ENCODE data around the gene SRF.

The SRF gene

DNA sequence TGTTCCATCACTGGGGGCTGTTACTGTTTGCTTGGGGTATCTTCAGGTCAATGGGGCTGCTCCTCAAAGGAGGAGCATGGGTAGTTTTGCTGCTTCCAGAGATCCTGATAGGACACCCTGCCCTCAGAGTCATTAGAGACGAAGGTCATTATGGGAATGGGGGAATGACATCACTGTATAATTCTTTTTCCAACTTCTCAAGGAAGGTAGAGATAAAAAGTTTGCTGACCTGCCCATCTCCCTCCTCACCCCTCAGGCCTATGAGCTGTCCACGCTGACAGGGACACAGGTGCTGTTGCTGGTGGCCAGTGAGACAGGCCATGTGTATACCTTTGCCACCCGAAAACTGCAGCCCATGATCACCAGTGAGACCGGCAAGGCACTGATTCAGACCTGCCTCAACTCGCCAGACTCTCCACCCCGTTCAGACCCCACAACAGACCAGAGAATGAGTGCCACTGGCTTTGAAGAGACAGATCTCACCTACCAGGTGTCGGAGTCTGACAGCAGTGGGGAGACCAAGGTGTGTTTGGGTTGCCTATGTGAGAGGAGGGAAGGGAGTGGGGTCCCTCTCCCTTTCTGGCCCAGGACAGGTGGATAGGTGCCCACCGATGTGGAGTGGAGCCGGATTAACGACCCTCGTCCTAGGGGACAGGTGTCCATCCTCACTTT, 2.7 kb downstream of the SRF start:
- Mint-ChIP-seq H3K4me3 (peak overlapping the region; percentile 87), H3K4me1 (peaks cover 42% of the 10 kb centered on the region), H3K9me3 (no peaks in the 10 kb centered on the region), H3K36me3 (peaks cover 29% of the 10 kb centered on the region), H3K27ac (peak overlapping the region; percentile 83), H3K27me3 (no peaks in the 10 kb centered on the region)
- ATAC-seq, result no peak

DNA sequence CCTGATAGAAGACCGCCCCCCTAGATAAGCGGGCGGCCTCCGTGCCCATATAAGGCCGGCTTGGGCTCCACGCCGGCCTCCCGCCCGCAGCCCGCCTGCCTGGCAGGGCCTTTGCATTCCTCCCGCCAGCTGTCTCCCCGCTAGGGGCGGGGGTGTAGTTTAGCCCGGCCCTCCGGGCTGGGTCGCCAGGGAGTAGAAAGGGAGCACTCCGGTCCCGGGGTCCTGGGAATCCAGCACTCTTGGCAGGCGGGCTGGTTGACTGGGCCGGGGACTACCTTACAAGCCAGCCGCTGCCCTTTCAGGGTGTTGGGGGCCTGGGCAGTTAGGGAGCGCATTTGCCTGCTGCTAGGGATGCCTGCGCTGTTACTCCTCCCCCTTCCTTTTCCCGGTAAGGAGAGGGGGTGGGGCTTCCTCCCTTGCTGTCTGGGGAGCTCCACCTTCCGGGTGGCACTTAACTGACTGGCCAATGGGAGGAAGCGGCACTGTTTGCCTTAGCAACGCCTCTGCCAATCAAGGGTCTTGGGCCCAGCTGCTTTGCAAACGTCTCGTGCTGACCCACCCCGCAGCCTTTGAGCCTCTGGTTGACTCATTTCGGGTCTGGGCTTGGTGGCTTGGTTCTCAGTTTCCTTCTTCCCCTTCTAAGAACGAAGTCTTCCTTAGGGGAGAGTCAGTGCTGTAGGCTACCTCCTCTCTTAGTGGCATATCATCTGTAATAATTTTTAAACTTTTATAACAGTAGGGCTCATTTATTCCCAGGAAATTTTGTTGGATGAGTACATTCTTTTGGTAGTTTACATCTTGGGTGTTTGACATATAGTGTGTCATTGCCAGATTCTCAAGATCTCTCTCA, 3.4 kb downstream of the SRF start:
- Mint-ChIP-seq H3K4me3 (peak overlapping the region; percentile 73), H3K27me3 (no peaks in the 10 kb centered on the region), H3K4me1 (peaks cover 42% of the 10 kb centered on the region), H3K27ac (peak overlapping the region; percentile 83), H3K36me3 (peaks cover 36% of the 10 kb centered on the region), H3K9me3 (no peaks in the 10 kb centered on the region)
- ATAC-seq, result peak; percentile 90

DNA sequence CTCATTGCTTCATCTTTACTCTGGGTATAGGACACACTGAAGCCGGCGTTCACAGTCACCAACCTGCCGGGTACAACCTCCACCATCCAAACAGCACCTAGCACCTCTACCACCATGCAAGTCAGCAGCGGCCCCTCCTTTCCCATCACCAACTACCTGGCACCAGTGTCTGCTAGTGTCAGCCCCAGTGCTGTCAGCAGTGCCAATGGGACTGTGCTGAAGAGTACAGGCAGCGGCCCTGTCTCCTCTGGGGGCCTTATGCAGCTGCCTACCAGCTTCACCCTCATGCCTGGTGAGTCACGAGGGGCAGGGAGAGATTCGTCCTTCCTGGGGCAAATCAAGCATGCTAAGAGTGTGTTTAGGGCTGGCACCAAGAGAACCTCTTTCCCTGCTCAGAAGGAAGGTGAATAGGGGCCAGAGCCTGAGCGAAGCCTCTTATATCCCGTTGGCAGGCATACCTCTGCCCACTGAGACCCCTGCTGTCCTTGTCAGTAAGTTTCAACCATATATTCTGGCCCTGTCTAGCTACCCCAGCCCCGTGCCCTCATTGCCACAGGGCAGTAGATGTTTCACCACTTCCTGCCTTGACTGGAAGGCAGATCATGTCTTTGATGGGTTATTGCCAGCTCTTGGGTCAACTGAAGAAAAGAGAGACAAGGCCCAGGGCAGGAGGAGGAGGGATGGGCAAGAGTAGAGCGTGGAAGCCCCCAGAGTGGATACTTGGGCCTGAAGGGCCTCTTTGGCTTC, 4.8 kb downstream of the SRF start:
- no peak for ATAC-seq
- no peaks in the 10 kb centered on the region for H3K9me3 Mint-ChIP-seq
- no peak overlapping the region for H3K4me3 Mint-ChIP-seq
- peaks cover 38% of the 10 kb centered on the region for H3K36me3 Mint-ChIP-seq
- peaks cover 39% of the 10 kb centered on the region for H3K4me1 Mint-ChIP-seq
- no peaks in the 10 kb centered on the region for H3K27me3 Mint-ChIP-seq
- H3K27ac Mint-ChIP-seq, result peak overlapping the region; percentile 83

DNA sequence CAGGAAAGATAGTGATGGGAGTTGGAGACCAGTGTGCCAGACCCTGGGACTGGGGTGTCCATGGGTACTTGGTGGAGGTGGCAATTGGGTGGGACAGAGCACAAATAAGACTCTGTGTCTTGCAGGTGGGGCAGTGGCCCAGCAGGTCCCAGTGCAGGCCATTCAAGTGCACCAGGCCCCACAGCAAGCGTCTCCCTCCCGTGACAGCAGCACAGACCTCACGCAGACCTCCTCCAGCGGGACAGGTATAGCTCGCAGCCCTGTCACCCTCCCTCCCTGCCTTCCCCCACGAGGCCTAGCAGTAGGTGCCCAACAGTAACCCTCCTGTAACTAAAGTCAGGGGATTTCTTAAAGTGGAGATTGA, 5.3 kb downstream of the SRF start:
- Mint-ChIP-seq H3K27ac (no peak overlapping the region), H3K27me3 (no peaks in the 10 kb centered on the region), H3K9me3 (no peaks in the 10 kb centered on the region), H3K4me3 (no peak overlapping the region), H3K4me1 (peaks cover 42% of the 10 kb centered on the region), H3K36me3 (peaks cover 38% of the 10 kb centered on the region)
- ATAC-seq, result no peak

DNA sequence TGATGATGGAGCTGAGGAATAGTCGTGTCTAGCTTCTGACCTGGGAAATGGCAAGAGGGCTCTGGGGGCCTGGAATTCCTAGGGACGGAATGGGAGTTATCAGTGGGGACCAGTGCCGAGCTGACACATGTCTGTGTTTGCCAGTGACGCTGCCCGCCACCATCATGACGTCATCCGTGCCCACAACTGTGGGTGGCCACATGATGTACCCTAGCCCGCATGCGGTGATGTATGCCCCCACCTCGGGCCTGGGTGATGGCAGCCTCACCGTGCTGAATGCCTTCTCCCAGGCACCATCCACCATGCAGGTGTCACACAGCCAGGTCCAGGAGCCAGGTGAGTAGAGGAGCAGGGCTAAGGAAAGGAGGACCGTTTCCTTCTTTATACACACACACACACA, 7.1 kb downstream of the SRF start:
- peaks cover 38% of the 10 kb centered on the region for H3K36me3 Mint-ChIP-seq
- H3K27me3 Mint-ChIP-seq, result no peaks in the 10 kb centered on the region
- H3K4me1 Mint-ChIP-seq, result peaks cover 42% of the 10 kb centered on the region
- H3K4me3 Mint-ChIP-seq, result no peak overlapping the region
- H3K9me3 Mint-ChIP-seq, result no peaks in the 10 kb centered on the region
- ATAC-seq, result no peak
- H3K27ac Mint-ChIP-seq, result no peak overlapping the region

DNA sequence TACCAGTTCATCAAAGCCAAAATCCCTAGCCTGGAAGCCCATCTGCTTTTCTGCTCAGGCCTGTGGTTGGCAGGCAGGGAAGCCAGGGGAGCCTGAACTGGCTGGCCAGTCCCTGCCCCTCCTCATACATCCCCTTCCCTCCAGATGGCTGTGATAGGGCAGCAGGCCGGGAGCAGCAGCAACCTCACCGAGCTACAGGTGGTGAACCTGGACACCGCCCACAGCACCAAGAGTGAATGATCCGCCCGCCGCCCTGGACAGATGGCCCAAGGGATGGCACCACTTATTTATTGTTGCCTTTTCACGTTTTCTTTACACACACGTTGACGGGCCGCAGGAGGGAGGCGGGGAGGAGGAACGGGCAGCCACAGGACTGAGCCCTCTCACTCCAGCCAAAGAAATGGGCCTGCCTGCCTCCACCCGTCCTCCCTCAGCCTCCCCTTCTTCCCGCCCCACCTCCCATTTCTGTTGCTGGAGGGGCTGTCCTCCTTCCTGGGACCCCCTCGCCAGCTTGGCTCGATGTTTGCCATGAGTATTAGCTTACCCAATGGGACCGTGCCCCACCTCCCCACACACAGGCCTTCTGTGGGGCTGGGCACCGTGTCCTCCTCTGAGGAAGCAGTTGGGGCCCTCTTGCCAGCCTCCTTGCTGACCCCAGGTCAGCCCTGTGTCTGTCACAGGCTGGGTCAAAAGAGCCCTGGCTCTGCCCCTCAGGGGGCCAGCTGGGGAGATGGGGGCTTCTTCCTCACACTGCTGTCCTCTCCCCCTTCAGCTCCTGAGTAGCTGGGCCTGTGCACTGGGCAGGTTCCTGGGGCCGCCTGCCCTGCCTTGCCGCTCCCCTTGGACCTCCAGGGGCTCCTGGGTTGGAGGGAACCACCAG, 8.1 kb downstream of the SRF start:
- peaks cover 42% of the 10 kb centered on the region for H3K4me1 Mint-ChIP-seq
- no peak overlapping the region for H3K27ac Mint-ChIP-seq
- H3K27me3 Mint-ChIP-seq, result no peaks in the 10 kb centered on the region
- no peaks in the 10 kb centered on the region for H3K9me3 Mint-ChIP-seq
- H3K36me3 Mint-ChIP-seq, result peaks cover 42% of the 10 kb centered on the region
- H3K4me3 Mint-ChIP-seq, result no peak overlapping the region
- ATAC-seq, result no peak

DNA sequence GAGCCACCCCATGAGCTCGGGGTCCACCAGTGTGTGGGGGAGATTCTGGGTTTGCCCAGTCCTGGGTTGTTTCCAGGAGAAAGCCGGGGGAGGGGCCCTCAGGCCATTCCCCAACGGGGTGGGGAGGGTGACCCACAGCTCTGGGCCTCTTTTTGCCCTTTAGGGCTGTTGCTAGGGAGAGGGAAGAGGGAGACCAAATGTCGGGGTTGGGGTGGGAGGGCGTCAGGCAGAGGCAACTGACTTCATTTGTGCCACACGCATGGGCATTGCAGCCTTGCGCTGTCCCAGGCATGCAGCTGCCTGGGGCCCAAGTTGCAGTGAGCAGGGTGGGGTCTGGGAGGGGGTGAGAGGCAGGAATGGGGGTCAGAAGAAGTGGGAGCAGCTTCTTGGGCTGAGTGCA, 9.0 kb downstream of the SRF start:
- H3K4me3 Mint-ChIP-seq, result no peak overlapping the region
- no peaks in the 10 kb centered on the region for H3K27me3 Mint-ChIP-seq
- no peaks in the 10 kb centered on the region for H3K9me3 Mint-ChIP-seq
- H3K36me3 Mint-ChIP-seq, result peaks cover 47% of the 10 kb centered on the region
- peaks cover 42% of the 10 kb centered on the region for H3K4me1 Mint-ChIP-seq
- ATAC-seq, result no peak
- H3K27ac Mint-ChIP-seq, result no peak overlapping the region

DNA sequence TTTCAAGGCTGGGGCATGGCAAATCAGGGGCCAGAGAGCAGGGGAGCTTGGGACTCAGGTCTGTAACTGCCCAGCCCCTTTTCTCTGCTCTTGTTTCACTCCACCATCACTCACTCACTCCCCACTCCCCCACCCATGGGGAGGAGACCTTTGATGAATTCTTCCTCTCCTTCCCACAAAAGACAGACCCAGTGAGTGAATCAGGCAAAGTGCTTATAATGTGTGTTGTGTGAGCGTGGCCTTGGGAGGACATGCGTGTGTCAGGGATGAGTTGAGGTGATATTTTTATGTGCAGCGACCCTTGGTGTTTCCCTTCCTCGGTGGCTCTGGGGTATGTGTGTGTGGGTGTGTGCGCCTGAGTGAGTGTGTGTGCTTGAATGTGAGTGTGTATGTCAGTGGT, 9.9 kb downstream of the SRF start:
- no peaks in the 10 kb centered on the region for H3K9me3 Mint-ChIP-seq
- peaks cover 45% of the 10 kb centered on the region for H3K4me1 Mint-ChIP-seq
- peak overlapping the region; percentile 10 for H3K4me3 Mint-ChIP-seq
- ATAC-seq, result no peak
- peak overlapping the region; percentile 84 for H3K27ac Mint-ChIP-seq
- peaks cover 48% of the 10 kb centered on the region for H3K36me3 Mint-ChIP-seq
- no peaks in the 10 kb centered on the region for H3K27me3 Mint-ChIP-seq

DNA sequence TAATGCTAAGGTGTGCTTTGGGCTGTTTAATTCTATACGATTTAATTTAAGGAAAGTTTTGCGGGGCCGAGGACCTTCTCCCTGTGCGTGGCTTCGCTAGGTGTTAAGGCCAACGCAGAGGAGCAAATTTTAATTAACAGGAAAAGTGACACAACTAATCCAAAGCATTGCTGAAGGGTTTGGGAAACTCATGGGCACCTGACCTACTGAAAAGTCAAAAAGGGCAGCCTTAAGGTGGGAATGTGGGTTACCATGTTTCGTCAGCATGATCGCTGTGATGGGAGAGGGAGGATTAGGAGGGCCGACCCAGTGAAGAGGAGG, 10.5 kb downstream of the SRF start:
- peak overlapping the region; percentile 99 for H3K4me3 Mint-ChIP-seq
- peak overlapping the region; percentile 84 for H3K27ac Mint-ChIP-seq
- H3K27me3 Mint-ChIP-seq, result no peaks in the 10 kb centered on the region
- H3K4me1 Mint-ChIP-seq, result peaks cover 51% of the 10 kb centered on the region
- peaks cover 48% of the 10 kb centered on the region for H3K36me3 Mint-ChIP-seq
- no peak for ATAC-seq
- H3K9me3 Mint-ChIP-seq, result no peaks in the 10 kb centered on the region

DNA sequence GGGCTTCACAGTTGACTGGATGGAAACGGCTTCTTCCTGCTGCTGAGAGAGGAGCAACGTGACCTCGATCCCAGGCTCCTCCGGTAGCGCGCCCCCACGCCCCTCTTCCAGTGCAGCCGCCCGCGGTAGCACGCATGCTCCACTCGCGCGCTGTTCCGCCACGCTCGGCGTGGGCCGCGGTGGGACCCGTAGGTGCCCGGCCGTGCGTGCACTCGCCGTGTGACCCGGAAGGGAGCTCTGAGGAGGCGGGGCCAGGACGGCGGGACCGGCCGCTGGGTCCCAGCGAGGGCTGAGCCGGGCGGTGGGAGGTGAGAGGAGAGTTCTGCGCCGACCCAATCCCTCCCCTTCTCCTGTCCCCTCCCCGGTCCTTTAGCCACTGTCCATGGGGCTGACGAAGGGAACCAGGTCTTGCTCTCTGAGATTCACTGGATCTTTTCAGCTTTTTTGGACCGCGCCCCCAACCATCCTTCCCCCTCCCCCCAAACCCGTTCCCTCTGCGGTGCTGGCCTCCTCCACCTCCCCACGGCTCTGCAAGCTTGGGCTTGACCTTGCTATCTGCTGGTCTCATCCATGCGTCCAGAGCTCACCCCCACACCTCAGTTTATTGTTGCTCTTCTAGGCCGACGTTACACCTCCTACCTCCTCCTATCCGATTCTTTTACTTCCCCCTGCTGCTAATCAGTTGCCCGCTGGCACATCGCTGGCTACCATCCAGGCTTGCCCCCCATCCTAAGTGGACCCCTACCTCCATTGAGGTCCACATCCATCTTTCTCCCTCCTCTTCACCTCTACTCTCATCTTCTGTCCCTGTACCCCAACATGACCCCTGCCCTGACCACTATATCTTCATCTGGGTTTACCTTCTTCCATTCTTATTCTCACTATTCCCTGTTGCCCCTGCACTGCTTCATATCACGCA, 11.1 kb downstream of the SRF start, which contains the start of gene CUL9:
Gene CUL9 (plus strand): TSS at position 255 of the 919 bp plus-strand sequence. CDS start 2,115 bp downstream, outside the sequence.
- peak within 1 kb of the TSS; percentile 84 for H3K27ac Mint-ChIP-seq
- peak; percentile 99 for ATAC-seq
- H3K27me3 Mint-ChIP-seq, result no peaks in the 10 kb centered on the region
- peaks cover 50% of the 10 kb centered on the region for H3K36me3 Mint-ChIP-seq
- no peaks in the 10 kb centered on the region for H3K9me3 Mint-ChIP-seq
- peak within 1 kb of the TSS; percentile 99 for H3K4me3 Mint-ChIP-seq
- peaks cover 53% of the 10 kb centered on the region for H3K4me1 Mint-ChIP-seq

DNA sequence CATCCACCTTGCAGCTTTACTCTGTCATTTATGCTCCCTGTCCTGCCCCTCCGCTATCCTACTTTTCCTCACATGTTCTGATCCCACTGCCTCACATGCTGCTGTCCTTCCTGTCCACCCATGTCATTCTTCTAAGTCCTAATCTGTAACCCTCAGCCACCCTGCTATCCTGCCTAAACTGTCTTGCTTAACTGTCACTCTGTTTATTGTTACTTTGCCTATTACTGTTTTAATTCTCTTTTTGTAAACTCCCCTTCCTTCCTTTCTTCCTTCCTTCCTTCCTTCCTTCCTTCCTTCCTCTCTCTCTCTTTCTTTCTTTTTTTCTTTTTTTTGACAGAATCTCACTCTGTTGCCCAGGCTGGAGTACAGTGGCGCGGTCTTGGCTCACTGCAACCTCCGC, 12.4 kb downstream of the SRF start:
- Mint-ChIP-seq H3K36me3 (peaks cover 46% of the 10 kb centered on the region), H3K27ac (peak overlapping the region; percentile 84), H3K9me3 (no peaks in the 10 kb centered on the region), H3K27me3 (no peaks in the 10 kb centered on the region), H3K4me3 (peak overlapping the region; percentile 99), H3K4me1 (peaks cover 53% of the 10 kb centered on the region)
- no peak for ATAC-seq

DNA sequence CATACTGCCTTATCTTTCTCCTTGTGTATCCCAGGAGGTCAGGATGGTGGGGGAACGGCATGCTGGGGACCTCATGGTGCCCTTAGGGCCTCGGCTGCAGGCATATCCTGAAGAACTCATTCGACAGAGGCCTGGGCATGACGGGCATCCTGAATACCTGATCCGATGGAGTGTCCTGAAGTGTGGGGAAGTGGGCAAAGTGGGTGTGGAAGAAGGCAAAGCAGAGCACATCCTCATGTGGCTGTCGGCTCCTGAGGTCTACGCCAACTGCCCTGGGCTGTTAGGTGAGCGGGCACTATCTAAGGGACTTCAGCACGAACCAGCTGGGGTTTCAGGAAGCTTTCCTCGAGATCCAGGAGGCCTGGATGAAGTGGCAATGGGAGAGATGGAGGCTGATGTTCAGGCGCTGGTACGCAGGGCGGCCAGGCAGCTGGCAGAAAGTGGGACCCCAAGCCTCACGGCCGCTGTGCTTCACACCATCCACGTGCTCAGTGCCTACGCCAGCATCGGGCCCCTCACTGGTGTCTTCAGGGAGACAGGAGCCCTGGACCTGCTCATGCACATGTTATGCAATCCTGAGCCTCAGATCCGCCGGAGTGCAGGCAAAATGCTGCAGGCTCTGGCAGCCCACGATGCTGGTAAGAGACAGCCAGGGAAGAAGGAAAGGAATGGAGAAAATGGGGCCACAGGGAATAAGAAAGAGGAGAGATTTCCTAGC, 13.4 kb downstream of the SRF start:
- no peaks in the 10 kb centered on the region for H3K9me3 Mint-ChIP-seq
- H3K27ac Mint-ChIP-seq, result peak overlapping the region; percentile 40
- no peaks in the 10 kb centered on the region for H3K27me3 Mint-ChIP-seq
- peaks cover 53% of the 10 kb centered on the region for H3K4me1 Mint-ChIP-seq
- peak overlapping the region; percentile 9 for H3K4me3 Mint-ChIP-seq
- H3K36me3 Mint-ChIP-seq, result peaks cover 43% of the 10 kb centered on the region
- ATAC-seq, result no peak

DNA sequence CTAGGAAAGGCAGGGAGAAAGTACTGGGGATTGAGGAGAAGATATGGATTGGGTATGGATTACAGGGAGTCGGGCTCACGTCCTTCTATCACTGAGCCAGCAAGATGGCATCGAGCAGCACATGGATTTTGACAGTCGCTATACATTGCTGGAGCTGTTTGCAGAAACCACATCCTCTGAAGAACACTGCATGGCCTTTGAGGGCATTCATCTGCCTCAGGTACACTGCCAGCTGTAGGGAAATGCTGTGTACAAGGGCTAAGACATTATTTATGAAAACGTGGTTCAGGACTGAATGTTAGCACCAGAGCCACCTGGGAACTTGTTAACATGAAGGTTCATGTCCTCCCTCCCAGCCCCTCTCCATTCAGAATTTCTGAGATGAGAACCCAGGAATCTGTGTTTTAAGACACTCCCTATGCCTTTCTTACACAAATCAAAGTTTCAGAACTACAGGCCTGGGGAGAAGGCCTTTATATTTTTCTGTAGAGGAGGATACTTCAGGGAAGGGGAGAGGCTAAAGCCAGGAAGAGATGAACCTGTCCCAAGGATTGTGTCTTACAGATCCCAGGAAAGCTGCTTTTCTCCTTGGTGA, 14.4 kb downstream of the SRF start:
- H3K27ac Mint-ChIP-seq, result no peak overlapping the region

More for the DNA sequence above, 14.4 kb downstream of the SRF start:
- H3K9me3 Mint-ChIP-seq, result no peaks in the 10 kb centered on the region
- H3K36me3 Mint-ChIP-seq, result peaks cover 40% of the 10 kb centered on the region
- no peak for ATAC-seq
- no peaks in the 10 kb centered on the region for H3K27me3 Mint-ChIP-seq
- peaks cover 59% of the 10 kb centered on the region for H3K4me1 Mint-ChIP-seq
- no peak overlapping the region for H3K4me3 Mint-ChIP-seq
